A673 (cell line): ENCODE data around the gene NLGN3. TPM values are rescaled to one million over a fixed set of nuclear protein-coding genes. Genes with fewer than 3 reads are reported as not detected.

Source experiments
- Bru-seq: library from RNA; stranded (reverse); fragments of 400-500 nt; gene quantifications from one replicate; lab custom pipeline; 2021; lab: Mats Ljungman, UMichigan
- BruChase-seq, 2 experiments: library from RNA; stranded (reverse); fragments of 400-500 nt; gene quantifications; one replicate each; lab custom pipeline; 2021; lab: Mats Ljungman, UMichigan
- BruUV-seq: library from RNA; stranded (reverse); fragments of 400-500 nt; replicated peaks from 2 replicates; lab custom pipeline; 2021; lab: Mats Ljungman, UMichigan
- CTCF ChIA-PET: fragments of 300-600 bp; sonication (Branson Sonifier 250); formaldehyde crosslinking; loops from one replicate; lab custom pipeline; 2022; ENCODE audit warnings: antibody characterized with exemption; lab: Charles Lee
- POLR2A ChIA-PET: fragments of 300-600 bp; sonication (Branson Sonifier 250); formaldehyde crosslinking; loops from one replicate; lab custom pipeline; 2022; ENCODE audit warnings: antibody characterized with exemption; ENCODE audit not compliant: low non-redundant PET; lab: Charles Lee
- DNase-seq: peaks from one replicate; pipeline ENCODE4 v3.0.0-alpha.2; 2015; ENCODE audit warnings: low spot score
- H3K27ac ChIP-seq: fragments of 200-600 bp; sonication (generic); 2 replicates; pipeline ENCODE4 v1.5.1; 2016; ENCODE audit warnings: mixed run types, low read depth, mild to moderate bottlenecking, mixed read lengths, antibody characterized with exemption, low read length; ENCODE audit not compliant: poor library complexity, severe bottlenecking
- H3K27me3 ChIP-seq: fragments of 200-600 bp; sonication (generic); replicated peaks from 2 replicates; pipeline ENCODE4 v1.6.1; 2017; ENCODE audit warnings: mixed run types, low read depth, mild to moderate bottlenecking, mixed read lengths, antibody characterized with exemption, low read length; ENCODE audit not compliant: insufficient read depth, poor library complexity
- H3K36me3 ChIP-seq: fragments of 200-600 bp; sonication (generic); 2 replicates; pipeline ENCODE4 v1.6.1; 2016; ENCODE audit warnings: mixed run types, mild to moderate bottlenecking, mixed read lengths, antibody characterized with exemption, low read length; ENCODE audit not compliant: insufficient read depth, poor library complexity, severe bottlenecking
- H3K4me1 ChIP-seq: fragments of 200-600 bp; sonication (generic); 2 replicates; pipeline ENCODE4 v1.6.1; 2017; ENCODE audit warnings: mixed run types, mild to moderate bottlenecking, mixed read lengths, antibody characterized with exemption, low read length; ENCODE audit not compliant: insufficient read depth, poor library complexity, severe bottlenecking
- H3K4me3 ChIP-seq: fragments of 200-600 bp; sonication (generic); 2 replicates; pipeline ENCODE4 v1.5.1; 2016; ENCODE audit warnings: low read depth, mixed run types, mild to moderate bottlenecking, mixed read lengths, low read length; ENCODE audit not compliant: poor library complexity, severe bottlenecking
- H3K9me3 ChIP-seq: fragments of 200-600 bp; sonication (generic); 2 replicates; pipeline ENCODE4 v1.6.1; 2016; ENCODE audit warnings: mixed run types, low read depth, mild to moderate bottlenecking, mixed read lengths, antibody characterized with exemption, low read length; ENCODE audit not compliant: poor library complexity, severe bottlenecking
- CTCF ChIP-seq: fragments of 300-800, 200-600 bp; sonication (generic); conservative IDR thresholded peaks from 2 replicates; pipeline ENCODE4 v1.5.1; 2017; ENCODE audit warnings: low read depth, mild to moderate bottlenecking, antibody characterized with exemption, low read length, moderate library complexity, mixed read lengths
- EZH2 ChIP-seq: fragments of 200-600 bp; sonication (generic); IDR thresholded peaks from 2 replicates; pipeline ENCODE4 v1.6.1; 2017; ENCODE audit warnings: borderline replicate concordance, low read depth, mild to moderate bottlenecking, mixed read lengths, antibody characterized with exemption, low read length; ENCODE audit not compliant: poor library complexity, severe bottlenecking
- intact Hi-C: fragments of 100-400 bp; cut with micrococcal nuclease; formaldehyde crosslinking; loops from one replicate; pipeline ENCODE4 v1.10.0; 2022; ENCODE audit not compliant: unreplicated experiment
- long read RNA-seq: library from polyadenylated mRNA; stranded (forward); transcript quantifications from one replicate; pipeline ENCODE4 v2.0.0, GENCODE V29; 2022
- total RNA-seq: library from RNA; stranded (reverse); gene quantifications from 2 replicates; pipeline ENCODE4 v1.2.3, GENCODE V29; 2021

NLGN3 gene
- total RNA-seq (1.2 and 1.7 TPM in 2 replicates), Bru-seq, nascent RNA (percentile 29 among the genes with signal in this experiment), BruChase-seq, experiment 1, labeled RNA remaining after a 2-hour chase (percentile 40 among the genes with signal in this experiment), BruChase-seq, experiment 2, labeled RNA remaining after a 6-hour chase (percentile 43 among the genes with signal in this experiment)
- long read RNA-seq, partial matches to known transcripts = 4 of 4 reads
- long read RNA-seq, other reads (novel, unspliced or antisense) = 0 of 4 reads

GRCh38 chrX:71144651-71145050 lies at the start of gene NLGN3:
TSS of gene NLGN3 (plus strand) at chrX:71144841. CDS start at chrX:71147750, 2,909 bp downstream.
- peak; percentile 11 for DNase-seq
- CTCF ChIA-PET = no interaction called here
- Histone ChIP-seq H3K4me3 (peak within 1 kb of the TSS; percentile 17), H3K4me1 (peaks cover 4% of the 10 kb centered on the region), H3K9me3 (no peaks in the 10 kb centered on the region), H3K27me3 (no peaks in the 10 kb centered on the region), H3K27ac (no peak within 1 kb of the TSS), H3K36me3 (no peaks in the 10 kb centered on the region)
- POLR2A ChIA-PET = no interaction called here
- TF ChIP-seq CTCF (no peak), EZH2 (no peak)
- BruUV-seq = no TSS peak
- intact Hi-C loops = no loop called here

- Histone ChIP-seq H3K27ac (no peak overlapping the region), H3K4me1 (no peaks in the 10 kb centered on the region), H3K4me3 (peak overlapping the region; percentile 51), H3K27me3 (no peaks in the 10 kb centered on the region), H3K36me3 (no peaks in the 10 kb centered on the region), H3K9me3 (no peaks in the 10 kb centered on the region)
- no peak for DNase-seq
- ChIA-PET POLR2A (no interaction called here), CTCF (no interaction called here)
- intact Hi-C loops = loop anchor here (5.0 kb wide), 1 partner anchor 82 kb away; no protein-coding TSS in a partner anchor
- TSS peak; percentile 86 for BruUV-seq
- no peak for TF ChIP-seq EZH2
- no peak for TF ChIP-seq CTCF
Measured at GRCh38 chrX:71095033-71095432, 49.6 kb upstream of the NLGN3 start.

GRCh38 chrX:71095555-71095980 lies 49.1 kb upstream of the NLGN3 start, which contains the start of gene FOXO4:
TSS of gene FOXO4 (plus strand) at chrX:71095851. CDS start at chrX:71096529, 678 bp downstream.
- POLR2A ChIA-PET = no interaction called here

More at GRCh38 chrX:71095555-71095980, 49.1 kb upstream of the NLGN3 start, which contains the start of gene FOXO4:
- DNase-seq = peak; percentile 88
- no peaks in the 10 kb centered on the region for H3K4me1 ChIP-seq
- no peaks in the 10 kb centered on the region for H3K27me3 ChIP-seq
- H3K9me3 ChIP-seq = no peaks in the 10 kb centered on the region
- peak within 1 kb of the TSS; percentile 51 for H3K4me3 ChIP-seq
- H3K27ac ChIP-seq = no peak within 1 kb of the TSS
- CTCF ChIA-PET = no interaction called here
- TF ChIP-seq EZH2 (no peak), CTCF (no peak)
- no TSS peak for BruUV-seq
- intact Hi-C loops = loop anchor here (5.0 kb wide), 1 partner anchor 82 kb away; no protein-coding TSS in a partner anchor
- H3K36me3 ChIP-seq = no peaks in the 10 kb centered on the region
